GM21381 (cell line): Measurements from ENCODE around the gene COPB1.
"Not testable (repeated sequence)": the region's sequence is repeated elsewhere in the genome, so short reads cannot be mapped to it uniquely, and the experiment has no call there.

Source experiments
- ATAC-seq: cut with Tn5 transposase; IDR thresholded peaks from one replicate; pipeline ENCODE4 v1.9.1; 2021; ENCODE audit warnings: mild to moderate bottlenecking, moderate library complexity; ENCODE audit not compliant: unreplicated experiment

COPB1 gene, protein sequence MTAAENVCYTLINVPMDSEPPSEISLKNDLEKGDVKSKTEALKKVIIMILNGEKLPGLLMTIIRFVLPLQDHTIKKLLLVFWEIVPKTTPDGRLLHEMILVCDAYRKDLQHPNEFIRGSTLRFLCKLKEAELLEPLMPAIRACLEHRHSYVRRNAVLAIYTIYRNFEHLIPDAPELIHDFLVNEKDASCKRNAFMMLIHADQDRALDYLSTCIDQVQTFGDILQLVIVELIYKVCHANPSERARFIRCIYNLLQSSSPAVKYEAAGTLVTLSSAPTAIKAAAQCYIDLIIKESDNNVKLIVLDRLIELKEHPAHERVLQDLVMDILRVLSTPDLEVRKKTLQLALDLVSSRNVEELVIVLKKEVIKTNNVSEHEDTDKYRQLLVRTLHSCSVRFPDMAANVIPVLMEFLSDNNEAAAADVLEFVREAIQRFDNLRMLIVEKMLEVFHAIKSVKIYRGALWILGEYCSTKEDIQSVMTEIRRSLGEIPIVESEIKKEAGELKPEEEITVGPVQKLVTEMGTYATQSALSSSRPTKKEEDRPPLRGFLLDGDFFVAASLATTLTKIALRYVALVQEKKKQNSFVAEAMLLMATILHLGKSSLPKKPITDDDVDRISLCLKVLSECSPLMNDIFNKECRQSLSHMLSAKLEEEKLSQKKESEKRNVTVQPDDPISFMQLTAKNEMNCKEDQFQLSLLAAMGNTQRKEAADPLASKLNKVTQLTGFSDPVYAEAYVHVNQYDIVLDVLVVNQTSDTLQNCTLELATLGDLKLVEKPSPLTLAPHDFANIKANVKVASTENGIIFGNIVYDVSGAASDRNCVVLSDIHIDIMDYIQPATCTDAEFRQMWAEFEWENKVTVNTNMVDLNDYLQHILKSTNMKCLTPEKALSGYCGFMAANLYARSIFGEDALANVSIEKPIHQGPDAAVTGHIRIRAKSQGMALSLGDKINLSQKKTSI

DNA sequence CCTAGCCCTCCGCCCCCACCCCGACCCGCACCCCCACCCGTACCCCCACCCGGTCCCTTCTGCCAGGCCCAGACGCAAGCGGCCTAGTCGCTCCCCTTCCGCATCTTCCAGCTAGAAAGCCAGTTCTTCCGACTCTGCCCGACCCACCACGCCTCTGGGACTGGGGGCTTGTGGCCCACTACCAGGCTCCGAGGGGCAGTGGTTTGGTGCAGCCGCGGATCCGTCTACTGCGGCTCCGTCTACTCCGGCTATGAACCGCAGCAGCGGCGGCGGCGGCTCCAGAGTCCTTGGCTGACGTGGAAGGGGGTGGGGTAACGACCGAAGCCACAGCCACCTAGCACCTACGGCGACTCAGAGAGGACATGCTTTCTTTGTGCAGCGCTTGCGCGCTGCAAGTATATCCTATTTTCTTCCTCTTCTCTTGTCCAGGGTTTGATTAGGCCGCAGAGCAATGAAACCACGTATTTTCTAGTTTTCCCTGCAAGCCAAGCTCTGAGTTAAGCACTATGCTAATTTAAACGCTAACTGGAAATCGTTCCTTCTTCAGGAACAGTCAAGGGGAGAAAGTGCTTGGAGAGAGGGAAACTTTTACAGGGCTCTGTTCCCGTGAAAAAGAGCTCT lies at the start of gene COPB1:
TSS of gene COPB1 (minus strand) at position 252 of the 621 bp plus-strand sequence. CDS start 883 bp downstream, outside the sequence.
- ATAC-seq, result peak; percentile 85

DNA sequence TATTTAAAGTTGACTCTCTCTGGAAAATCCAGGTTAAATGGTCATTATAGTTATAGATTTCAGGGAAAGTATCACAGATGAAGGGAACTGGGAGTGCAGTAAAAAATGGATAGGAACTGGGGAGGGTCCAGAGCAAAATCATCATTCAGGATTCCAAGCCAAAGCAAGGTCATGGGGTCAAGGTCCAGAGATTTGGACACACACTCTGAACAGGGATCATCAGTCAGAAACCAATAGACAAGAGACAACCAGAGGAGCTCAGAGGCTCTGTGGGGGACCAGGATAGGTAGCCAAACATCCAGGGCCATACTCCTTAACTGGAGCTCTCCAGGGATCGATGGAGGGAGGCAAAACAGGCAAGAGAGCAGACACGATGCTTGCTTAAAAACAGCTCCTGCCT lies 47.8 kb upstream of the COPB1 start:
- ATAC-seq, result no peak

DNA sequence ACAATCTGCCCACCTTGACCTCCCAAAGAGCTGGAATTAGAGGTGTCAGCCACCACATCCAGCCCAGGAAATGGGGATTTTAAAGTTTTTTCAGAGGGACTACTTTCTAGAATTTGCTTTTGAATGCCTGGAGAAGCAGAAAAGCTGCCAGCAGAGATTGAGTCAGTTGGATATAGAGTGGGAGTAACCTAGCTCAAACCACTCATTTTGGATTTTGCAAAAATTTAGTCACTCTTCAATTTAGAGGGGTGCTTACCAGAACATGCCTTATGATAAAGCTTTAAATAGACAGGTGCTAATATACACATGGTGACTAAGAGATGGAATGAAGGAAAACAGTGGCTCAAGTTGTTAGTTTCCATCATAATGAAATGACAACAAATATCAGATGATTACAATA lies 47.1 kb upstream of the COPB1 start:
- no peak for ATAC-seq

DNA sequence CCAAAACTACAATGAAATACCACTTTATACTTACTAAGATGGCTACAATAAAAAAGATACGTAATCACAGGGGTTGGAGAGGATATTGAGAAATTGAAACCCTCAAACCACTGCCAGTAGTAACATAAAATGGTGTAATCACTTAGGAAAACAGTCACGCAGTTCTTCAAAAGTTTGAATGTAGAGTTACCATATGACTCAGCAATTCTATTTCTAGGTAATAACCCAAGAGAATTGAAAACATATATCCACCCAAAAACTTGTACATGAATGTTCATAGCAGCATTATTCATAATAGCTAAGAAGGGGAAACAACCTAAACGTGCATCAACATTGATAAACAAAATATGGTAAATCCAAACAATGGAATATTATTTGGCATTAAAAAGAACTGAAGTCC lies 45.0 kb upstream of the COPB1 start:
- peak; percentile 69 for ATAC-seq

DNA sequence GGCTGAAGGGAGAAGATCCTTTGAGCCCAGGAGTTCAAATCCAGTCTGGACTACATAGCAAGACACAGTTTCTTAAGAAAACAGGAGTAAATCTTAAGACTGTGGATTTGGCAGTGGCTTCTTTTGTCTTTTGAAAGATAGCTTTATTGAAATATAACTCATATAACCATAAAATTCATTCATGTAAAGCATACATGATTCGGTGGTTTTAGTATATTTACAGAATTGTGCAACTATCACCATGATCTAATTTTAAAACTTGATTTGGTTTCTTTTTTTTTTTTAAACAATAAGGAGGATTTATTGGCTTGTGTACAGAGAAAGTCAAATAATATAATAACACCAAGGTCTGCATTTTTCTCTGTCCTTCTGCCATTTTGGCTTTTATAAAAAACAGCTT lies 43.6 kb upstream of the COPB1 start:
- no peak for ATAC-seq

DNA sequence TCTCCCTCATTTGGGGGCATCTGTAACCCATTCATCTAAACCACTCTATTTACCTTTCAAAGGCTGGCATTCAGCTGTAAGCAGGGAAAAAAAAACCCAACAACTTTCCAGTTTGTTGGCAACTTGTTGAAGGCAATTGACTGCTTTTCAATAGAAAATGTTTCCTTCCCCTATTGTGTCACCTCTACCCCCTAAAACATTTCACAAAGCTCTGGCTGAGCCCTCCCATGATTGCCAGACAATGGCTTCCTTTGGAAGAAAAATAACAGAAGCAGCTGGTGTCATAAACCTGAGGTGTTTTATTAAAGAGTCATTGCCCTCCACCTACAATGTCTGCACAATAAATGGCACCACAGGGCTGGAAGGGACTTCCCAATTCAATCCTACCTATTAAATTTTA lies 42.7 kb upstream of the COPB1 start:
- ATAC-seq, result no peak

DNA sequence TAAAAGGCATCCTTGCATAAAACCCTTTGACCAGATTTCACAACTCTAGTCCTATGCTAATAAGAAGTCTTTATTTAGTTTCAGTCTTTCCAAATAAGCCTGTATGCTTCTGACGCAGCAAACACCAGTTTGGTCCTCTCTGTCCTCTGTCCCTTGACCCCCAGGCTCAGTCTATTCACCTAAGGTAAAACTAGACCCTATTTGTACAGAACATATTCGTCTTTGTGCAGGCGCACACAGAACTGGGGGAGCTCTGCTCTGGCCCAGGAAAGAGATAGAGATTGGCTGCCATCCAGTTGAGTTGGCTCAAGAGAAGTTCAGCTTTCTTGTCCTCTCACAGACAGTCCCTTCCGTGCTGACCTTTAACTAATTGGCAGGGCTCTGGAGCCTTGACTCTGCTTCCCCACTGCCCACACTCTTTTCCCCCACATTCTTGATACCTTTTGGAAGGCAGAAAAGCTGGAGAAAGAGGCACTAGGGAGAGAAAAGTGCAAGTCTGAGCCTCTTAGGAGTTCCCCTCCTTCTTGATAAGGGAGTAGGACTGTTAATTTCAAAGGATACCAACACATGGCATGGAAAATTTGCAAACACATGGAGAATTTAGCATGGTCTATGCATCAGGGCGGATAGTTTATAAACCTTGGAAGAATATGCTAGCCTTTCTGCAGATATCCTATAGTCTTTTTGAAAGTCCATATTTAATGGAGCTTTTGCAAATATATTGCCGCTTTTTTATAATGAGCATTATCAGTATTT lies 41.8 kb upstream of the COPB1 start:
- ATAC-seq, result no peak

DNA sequence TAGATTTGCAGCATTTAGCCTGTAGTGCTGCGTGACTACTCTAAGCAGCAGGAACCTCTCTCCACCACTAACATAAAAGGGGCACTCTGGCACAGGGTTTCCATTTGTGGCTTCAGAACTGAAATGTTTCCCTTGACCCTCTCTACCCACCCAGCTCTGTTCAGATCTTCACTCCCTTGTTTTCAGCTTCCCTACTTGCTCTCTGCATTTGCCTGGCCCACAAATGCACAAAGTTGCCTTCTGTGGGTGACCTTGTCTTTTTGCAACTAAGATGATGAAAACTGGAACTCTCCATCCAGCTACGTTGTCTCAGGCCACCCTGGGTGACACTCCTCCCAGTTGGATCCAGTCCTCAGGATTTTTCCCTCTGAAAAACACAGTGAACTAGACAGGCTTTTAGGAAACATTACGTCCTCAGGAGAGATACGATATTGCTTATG lies 40.4 kb upstream of the COPB1 start:
- no peak for ATAC-seq

DNA sequence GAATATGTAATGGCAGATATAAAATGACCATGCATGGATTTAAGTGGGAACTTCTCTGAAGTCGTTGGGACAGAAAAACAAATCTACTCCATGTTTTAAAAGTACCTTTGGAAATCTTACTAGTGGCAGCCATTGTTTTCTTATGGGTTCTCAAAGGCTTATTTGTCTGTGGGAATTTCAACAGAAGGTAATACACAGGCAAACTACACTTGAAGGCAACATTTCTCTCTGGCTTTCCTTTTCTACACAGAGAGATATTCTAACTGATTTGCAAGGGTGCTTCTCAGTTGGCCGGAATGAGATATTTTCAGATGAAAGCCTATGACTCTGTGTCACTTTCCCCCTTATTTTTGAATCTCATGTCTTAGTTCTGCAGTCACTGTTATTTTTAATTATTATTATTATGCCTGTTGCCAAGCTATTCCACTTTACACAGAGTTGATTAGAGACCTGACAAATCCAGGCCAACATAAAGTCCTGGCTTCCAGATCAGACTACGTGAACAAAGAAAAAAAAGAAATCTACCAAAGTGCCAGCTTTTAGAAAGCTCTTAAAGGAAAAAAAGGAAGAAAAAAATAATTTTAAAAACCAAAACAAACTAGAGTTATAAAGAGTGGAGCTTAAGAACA lies 39.4 kb upstream of the COPB1 start:
- no peak for ATAC-seq

DNA sequence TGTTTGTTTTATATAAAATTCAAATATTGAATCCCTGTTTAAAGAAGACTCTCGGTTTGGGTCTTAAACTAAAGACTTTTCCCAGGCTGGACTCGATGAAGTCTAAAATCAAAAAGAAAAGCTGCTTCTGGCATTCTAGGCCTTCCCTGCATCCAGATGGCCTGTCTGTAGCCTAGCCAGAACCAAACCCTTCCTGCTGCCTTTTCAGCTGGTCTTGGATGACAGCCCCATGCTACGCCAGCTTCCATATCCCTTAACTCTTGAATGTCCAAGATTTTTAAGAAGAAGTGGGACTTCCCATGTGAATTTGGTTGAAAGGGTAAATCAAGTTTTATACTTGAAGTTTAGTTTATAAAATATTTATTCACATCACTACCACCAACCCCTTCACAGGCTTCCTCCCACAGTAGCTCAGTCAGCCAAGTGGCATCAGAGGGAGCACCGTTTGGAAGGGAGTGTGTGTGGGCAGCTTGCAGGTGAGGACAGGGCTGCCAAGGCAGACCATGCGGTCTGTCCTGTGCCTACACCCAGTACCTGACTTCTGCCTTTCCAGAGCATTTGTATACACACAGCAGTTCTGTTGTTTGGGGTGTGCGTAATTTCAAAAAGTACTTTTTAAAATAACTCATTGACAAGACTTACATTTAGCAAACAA lies 38.8 kb upstream of the COPB1 start:
- ATAC-seq, result no peak

DNA sequence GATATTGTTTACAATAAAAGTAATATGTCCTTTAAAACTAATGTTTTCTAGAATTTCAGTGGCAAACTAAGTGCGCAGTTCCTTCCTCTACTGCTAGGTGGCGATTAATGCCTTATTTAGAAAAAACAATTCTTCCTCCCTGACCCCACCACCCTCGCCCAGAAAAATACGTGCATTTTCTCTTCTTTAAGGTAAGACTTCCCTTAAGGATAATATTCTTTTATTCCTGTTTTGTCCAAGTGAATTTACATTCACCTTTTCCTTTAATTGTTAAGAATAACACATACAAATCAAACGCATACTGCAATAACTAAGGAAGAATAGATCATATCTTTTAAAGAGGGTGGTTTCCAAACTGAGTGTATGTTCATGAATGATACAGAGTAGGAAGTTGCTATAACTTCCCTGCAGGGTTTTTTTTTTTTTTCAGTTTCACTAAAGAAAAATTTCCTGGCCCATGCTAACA lies 37.6 kb upstream of the COPB1 start:
- peak; percentile 66 for ATAC-seq

DNA sequence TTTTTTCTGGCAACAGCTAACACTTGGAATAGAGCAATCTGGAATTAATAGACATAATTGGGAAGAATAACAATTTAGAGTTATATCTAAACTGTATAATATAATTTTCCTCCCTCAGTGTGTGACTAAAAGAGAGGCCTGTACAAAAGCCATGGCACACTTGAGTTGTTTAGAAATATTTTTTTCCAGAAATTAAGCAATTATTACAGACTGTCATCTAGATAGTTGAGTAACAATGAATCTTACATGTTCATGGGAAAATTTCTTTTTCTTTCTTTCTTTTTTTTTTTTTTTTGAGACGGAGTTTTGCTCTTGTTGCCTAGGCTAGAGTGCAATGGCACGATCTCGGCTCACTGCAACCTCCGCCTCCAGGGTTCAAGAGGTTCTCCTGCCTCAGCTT lies 35.6 kb upstream of the COPB1 start:
- not testable (repeated sequence) for ATAC-seq

DNA sequence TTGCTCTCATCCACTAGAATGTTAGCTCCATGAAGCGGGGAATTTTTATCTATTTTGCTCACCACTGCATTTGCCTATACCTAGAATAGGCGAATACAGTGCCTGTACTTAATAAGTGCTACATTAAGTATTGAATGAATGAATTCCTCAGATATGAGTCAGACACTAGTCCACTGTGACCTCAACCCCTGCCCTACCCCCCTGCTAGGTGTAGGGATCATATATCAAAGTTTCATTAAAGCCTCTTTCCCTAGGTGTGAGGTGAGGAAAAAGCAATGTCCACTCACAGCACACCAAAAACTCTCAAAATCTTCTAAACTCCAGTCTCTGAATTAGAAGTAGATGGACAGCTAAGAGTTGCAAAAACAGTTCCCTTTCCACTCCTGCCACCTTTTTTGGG lies 30.3 kb upstream of the COPB1 start:
- no peak for ATAC-seq

DNA sequence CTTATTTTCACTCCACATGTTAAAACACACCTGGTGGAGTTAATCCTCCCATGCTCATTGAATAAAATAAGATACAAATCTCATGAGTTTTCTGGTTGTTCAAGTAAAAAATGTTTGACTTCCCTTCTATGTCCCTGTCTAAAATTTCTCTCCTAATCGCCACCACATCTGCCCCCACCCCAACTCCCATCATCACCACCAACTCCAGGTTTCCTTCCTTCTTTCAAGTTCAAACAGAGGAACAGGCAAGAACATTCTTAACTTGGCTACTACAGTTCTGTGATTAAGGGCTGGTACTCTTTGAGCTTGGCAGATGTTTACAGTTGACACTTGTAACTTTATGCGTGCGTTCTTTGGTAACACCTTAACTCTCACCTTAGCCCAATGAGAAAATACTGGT lies 29.7 kb upstream of the COPB1 start:
- ATAC-seq, result no peak

DNA sequence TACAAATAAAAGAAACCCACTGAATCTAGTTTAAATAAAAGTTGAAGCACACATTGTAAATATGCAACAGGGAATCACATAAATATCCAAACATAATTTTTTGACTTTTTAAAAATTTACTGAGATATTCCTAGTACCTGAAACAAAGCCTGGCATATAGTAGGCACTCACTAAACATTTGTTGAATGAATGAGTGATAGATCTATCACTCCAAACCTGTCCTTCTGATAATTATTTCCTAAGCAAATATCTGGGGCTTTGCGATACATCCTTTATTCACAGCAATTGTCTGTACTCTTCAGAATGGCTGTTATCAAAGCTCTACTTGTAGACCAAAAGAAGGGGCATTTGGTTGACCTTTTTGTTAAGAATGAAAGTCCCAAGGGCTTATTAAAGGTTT lies 23.2 kb upstream of the COPB1 start:
- ATAC-seq, result no peak

DNA sequence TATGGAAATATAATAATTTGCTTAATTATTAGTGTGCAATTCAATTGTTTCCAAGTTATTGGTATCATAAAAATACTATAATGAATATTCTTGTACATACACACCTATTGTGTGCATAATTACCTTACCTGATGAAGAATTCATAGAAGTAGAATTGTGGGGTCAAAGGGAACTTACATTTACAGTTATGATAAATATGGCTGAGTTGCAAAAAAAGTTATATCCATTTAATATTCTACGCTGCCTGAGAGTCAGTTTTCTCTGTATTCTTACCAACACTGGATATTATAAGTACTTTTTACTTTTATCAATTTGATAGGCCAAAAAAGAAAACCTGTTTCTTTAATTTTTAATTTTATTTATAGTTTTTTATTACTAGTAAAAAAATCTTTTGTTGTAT lies 22.6 kb upstream of the COPB1 start:
- ATAC-seq, result no peak

DNA sequence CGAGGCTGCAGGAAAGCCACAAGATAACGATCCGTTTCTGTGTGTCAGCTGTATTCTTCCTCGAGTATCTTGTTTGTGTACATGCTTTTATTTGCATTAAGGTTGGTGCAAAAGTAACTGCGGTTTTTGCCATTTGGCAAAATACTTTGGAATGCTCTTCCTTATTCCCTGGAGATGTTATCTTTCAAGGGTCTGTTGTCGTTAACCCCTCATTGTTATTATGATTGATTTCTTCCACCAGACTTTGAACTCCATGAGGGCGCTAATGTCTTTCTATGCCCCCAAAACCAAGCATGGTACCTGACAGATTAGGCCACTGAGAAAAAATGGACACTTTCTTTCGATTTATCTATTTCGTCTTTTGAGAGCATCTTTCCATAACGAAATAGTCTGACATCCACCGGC lies 21.1 kb upstream of the COPB1 start:
- ATAC-seq, result no peak

DNA sequence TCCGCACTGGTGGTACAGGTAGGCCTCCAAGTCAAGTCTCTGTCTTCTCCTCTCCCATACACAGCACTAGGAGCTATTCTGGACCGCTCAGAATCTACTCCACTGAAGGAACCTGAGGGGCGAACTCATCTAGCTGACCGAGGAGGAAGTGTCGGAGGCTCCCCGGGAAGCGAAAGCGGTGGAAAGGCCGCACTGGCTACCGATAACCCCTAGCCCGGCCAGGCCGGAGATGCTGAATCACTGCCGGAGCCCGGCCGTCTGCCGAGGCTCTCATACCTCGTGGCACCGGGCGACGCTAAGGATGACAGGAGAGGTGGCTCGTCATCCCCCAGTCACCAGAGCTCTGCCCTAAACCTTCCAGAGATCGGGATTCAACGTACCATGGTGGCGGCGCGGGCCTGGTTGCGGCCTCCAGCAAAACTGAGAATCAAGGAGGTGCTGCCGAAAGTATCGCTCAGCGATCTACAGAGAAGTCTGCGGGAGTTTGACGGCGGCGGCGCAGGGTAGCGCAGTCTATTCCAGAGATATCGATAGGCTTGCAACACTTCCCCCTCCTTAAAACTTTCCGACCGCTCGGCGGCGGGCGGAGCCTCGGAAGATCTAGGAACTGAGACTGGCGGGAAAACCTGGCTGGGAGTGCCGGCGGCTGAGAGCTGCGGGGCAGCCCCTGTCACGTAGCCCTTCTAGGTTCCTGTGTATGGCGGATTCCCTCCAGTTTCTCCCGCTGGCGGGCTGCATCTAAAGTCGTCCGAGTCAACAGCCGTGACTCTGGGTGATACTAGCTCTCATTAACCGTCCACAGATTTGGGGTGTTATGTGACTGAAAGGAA lies 20.5 kb upstream of the COPB1 start, which contains the start of gene PSMA1:
TSS of gene PSMA1 (minus strand) at position 470 of the 830 bp plus-strand sequence. CDS start at position 383, 87 bp downstream.
- ATAC-seq, result peak; percentile 91

DNA sequence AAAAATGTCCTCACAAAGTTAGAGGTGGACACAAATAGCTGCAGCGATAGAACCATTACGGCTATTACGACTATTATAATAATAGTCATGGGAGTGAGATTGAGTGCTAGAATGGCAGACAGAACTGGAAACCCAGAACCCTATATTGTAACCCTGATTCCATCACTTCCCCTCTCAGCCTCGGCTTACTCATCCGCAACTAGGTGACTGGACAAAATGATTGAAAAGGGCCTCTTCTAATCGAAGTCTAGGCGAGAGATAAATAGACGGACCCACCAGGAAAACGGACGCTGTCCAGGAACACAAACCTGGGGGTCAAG lies 19.9 kb upstream of the COPB1 start:
- ATAC-seq, result peak; percentile 3
